Effector memory CD8-positive, alpha-beta T cell (primary cell): ENCODE measurements around the gene PSD4.
"Not testable (repeated sequence)": the region's sequence is repeated elsewhere in the genome, so short reads cannot be mapped to it uniquely, and the experiment has no call there.

Experiments
- ATAC-seq: fragments of 150-1000 bp; cut with Tn5 transposase; replicated peaks from 2 replicates; pipeline ENCODE4 v1.10.0; 2021; ENCODE audit warnings: mild to moderate bottlenecking, moderate library complexity
- DNase-seq, 3 experiments: peaks; one replicate each; pipeline ENCODE4 v3.0.0; 2021
- H3K27ac Mint-ChIP-seq, 2 donors: one replicate each; pipeline ENCODE4 v1.8.0; 2022; ENCODE audit warnings: mild to moderate bottlenecking in 2 of 2, mixed read lengths in 2 of 2, moderate library complexity in 2 of 2
- H3K27me3 Mint-ChIP-seq, 2 donors: one replicate each; pipeline ENCODE4 v1.8.0; 2022; ENCODE audit warnings: mixed read lengths in 2 of 2
- H3K36me3 Mint-ChIP-seq: one replicate; pipeline ENCODE4 v1.8.0; 2022; ENCODE audit warnings: mild to moderate bottlenecking, moderate library complexity, mixed read lengths; ENCODE audit not compliant: insufficient read depth
- H3K4me1 Mint-ChIP-seq, 2 donors: one replicate each; pipeline ENCODE4 v1.8.0; 2022; ENCODE audit warnings: low read depth in 2 of 2, mixed read lengths in 2 of 2
- H3K4me3 Mint-ChIP-seq, 2 donors: one replicate each; pipeline ENCODE4 v1.8.0; 2022; ENCODE audit warnings: mild to moderate bottlenecking in 2 of 2, mixed read lengths in 2 of 2, moderate library complexity in 2 of 2
- H3K9me3 Mint-ChIP-seq, 2 donors: one replicate each; pipeline ENCODE4 v1.8.0; 2022; ENCODE audit warnings: mixed read lengths in 2 of 2

PSD4 gene

GRCh38 chr2:113227290-113227689 is 53.5 kb downstream of the PSD4 start:
- Mint-ChIP-seq H3K27me3 (no peaks in the 10 kb centered on the region), H3K4me1 (peaks cover 0 to 8% of the 10 kb centered on the region in 2 donors), H3K36me3 (peaks cover 4% of the 10 kb centered on the region), H3K4me3 (no peak overlapping the region), H3K9me3 (no peaks in the 10 kb centered on the region), H3K27ac (no peak overlapping the region)
- no peak for ATAC-seq
- no peak for DNase-seq

DNA sequence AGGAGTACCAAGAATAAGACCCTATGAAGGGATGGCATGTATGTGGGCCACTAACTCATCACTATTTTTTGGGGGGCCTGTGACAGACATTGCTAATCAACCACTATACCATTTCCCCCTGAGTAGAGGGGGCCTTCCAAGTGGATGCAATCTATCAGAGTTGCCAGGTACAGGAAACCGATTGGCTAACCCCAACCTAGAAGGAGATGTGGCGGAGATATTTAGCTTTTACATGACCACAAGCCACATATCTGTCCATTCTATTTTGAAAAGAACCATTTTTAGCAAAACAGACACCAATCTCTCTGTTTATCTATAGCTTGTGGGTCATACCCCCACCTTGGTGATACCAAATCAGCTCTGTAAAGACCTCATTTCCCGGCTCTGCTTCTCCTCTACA is 53.9 kb downstream of the PSD4 start:
- peak; percentile 19 for ATAC-seq

DNA sequence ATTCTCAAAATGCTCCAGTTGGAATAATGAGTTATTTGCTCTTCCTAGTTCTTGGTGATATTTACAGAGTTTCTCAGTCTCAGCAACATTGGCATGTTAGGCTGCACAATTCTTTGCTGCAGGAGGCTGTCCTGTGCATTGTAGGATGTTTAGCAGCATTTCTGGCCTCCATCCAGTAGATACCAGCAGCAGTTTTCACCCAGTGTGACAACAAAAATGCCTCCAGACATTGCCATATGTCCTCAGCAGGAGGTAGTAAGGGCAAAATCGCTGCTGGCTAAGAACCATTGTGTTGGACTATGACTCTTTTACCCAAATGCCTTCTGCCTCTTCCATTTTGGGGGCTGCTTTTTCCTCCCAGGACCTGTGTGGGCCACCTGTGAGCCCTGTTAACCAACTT is 54.6 kb downstream of the PSD4 start:
- Mint-ChIP-seq H3K4me3 (no peak overlapping the region), H3K9me3 (no peaks in the 10 kb centered on the region), H3K36me3 (peaks cover 4% of the 10 kb centered on the region), H3K27me3 (no peaks in the 10 kb centered on the region), H3K4me1 (peaks cover 0 to 8% of the 10 kb centered on the region in 2 donors), H3K27ac (peak overlapping the region in 1 of 2 donors; percentile 52)
- ATAC-seq (no peak), DNase-seq (no peak)

More for the DNA sequence above, 53.9 kb downstream of the PSD4 start:
- H3K4me3 Mint-ChIP-seq, result no peak overlapping the region
- no peak for DNase-seq
- peaks cover 0 to 8% of the 10 kb centered on the region in 2 donors for H3K4me1 Mint-ChIP-seq
- peaks cover 4% of the 10 kb centered on the region for H3K36me3 Mint-ChIP-seq
- H3K9me3 Mint-ChIP-seq, result no peaks in the 10 kb centered on the region
- peak overlapping the region in 1 of 2 donors; percentile 52 for H3K27ac Mint-ChIP-seq
- H3K27me3 Mint-ChIP-seq, result no peaks in the 10 kb centered on the region

DNA sequence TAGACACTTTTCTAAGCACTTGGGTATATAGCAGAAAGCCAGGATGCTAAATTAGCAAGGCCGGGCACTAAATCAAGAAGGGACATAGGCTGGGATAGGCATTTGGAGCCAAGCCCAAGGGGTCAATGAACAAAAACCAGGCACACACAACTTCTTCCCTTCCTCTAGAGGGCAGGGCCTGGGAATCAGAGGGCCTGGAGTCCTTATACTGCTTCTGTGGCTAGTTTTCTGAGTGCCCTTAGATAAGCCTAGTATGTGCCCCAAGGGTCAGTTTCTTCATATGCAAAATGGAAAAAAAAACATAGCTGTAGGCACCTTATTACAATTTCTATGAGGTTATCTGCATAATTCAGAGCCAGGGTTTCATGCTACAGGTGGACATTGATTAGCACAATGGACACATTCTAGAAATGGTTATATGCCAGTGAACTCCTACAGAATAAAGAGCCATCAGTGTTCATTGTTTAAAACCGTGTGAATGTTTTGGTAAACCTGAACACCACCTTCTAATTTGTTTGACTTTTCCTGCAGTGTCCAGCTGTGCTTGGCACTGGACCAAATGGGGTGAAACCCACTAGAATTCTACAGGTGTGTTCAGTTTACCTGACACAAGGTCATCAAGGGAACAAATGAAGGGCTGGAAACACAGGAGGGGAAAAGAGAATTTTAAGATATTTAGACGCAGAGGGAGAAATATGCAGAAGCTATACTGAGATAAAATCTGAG is 55.4 kb downstream of the PSD4 start:
- Mint-ChIP-seq H3K36me3 (peaks cover 4% of the 10 kb centered on the region), H3K4me1 (peaks cover 0 to 8% of the 10 kb centered on the region in 2 donors), H3K4me3 (no peak overlapping the region), H3K27me3 (no peaks in the 10 kb centered on the region), H3K9me3 (no peaks in the 10 kb centered on the region), H3K27ac (no peak overlapping the region)
- DNase-seq, result no peak
- ATAC-seq, result no peak

DNA sequence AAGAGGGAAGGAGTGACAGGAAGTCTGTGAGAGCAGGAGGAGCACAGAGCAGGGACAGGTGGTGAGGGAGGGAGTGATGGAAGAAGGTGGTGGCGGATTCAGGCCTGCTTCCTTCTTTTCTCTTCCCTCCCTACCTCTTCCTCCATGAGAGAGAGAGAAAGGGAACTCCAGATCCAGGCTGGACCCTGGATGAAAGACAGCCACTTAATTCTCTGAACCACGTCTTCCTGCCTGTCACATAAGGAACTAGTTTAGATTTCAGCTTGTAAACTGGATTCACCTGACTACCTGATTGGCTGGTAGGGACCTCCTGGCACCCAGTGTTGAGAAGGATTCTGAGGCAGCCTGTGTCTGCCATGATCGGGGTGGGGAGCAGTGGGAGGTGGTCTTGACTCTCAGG is 56.0 kb downstream of the PSD4 start:
- H3K9me3 Mint-ChIP-seq, result no peaks in the 10 kb centered on the region
- ATAC-seq, result no peak
- no peak overlapping the region for H3K27ac Mint-ChIP-seq
- H3K4me1 Mint-ChIP-seq, result peaks cover 0 to 8% of the 10 kb centered on the region in 2 donors
- H3K4me3 Mint-ChIP-seq, result no peak overlapping the region
- no peak for DNase-seq
- H3K27me3 Mint-ChIP-seq, result no peaks in the 10 kb centered on the region
- peaks cover 4% of the 10 kb centered on the region for H3K36me3 Mint-ChIP-seq

DNA sequence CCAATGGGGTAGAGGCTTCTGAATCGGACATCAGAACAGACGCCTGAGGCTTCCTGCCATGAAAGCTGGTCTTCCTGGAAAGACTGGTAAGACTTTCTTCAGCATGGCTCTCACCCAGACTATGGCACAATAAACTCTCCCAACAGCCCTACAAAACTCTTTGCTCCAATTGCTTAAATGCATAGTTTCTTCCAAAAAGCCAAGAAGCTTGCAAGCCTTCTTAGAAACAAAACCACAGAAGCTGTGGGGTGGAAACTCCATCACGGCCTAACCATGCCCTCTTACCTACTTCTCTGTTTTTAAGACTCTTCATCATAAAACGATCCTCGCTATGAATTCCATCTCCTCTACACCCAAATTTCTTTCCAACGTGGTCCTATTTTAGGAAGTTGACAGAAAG is 56.8 kb downstream of the PSD4 start:
- H3K36me3 Mint-ChIP-seq, result peaks cover 4% of the 10 kb centered on the region
- no peak overlapping the region for H3K4me3 Mint-ChIP-seq
- ATAC-seq (no peak), DNase-seq (no peak)
- H3K27ac Mint-ChIP-seq, result peak overlapping the region in 1 of 2 donors; percentile 28
- H3K4me1 Mint-ChIP-seq, result peaks cover 0 to 8% of the 10 kb centered on the region in 2 donors
- no peaks in the 10 kb centered on the region for H3K9me3 Mint-ChIP-seq
- no peaks in the 10 kb centered on the region for H3K27me3 Mint-ChIP-seq

DNA sequence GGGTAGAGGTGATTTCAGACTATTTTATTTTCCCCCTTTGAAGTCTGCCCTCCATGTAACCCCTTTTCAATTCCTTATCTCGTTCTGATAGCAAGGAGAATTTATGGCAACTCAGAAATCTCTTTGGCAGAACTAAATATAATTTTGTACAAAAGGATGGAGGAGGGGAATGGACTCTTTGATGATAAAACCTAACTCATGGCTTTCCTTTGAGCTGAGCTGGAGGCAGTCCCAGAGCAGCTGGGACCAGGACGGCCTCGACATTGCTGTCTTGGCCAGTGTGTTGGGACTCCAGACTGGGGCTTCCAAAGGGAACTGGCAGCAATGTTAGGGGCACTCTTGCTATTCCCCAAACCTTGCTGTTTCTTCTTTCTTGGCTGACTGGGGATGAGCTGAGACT is 57.3 kb downstream of the PSD4 start:
- no peak for ATAC-seq
- Mint-ChIP-seq H3K27me3 (no peaks in the 10 kb centered on the region), H3K4me3 (no peak overlapping the region)

DNA sequence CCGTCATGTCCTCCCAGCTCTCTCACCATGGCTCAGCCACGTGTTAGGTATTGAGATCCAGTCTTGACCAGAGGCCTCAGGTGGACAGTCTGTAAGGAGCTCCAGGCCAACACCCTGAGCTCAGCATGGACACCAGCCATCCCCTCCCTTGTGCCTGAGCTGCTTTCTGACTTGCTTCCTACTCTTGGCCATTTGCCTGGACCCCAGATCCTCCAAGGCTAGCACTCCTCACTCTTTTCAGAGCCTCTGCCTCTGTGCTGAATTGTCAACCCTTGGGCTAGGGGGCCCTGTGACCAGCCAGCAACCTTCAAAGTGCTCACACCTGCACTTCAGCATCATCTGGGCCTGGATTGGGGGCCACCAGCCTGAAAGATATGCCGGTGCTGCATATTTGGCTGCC is 58.4 kb downstream of the PSD4 start:
- no peak for ATAC-seq
- Mint-ChIP-seq H3K4me3 (no peak overlapping the region), H3K4me1 (peaks cover 4 to 8% of the 10 kb centered on the region in 2 donors), H3K9me3 (no peaks in the 10 kb centered on the region), H3K27me3 (no peaks in the 10 kb centered on the region), H3K36me3 (peaks cover 4% of the 10 kb centered on the region), H3K27ac (peak overlapping the region in 1 of 2 donors; percentile 44)
- no peak for DNase-seq

More for the DNA sequence above, 57.3 kb downstream of the PSD4 start:
- H3K27ac Mint-ChIP-seq, result no peak overlapping the region
- peaks cover 4% of the 10 kb centered on the region for H3K36me3 Mint-ChIP-seq
- peaks cover 0 to 8% of the 10 kb centered on the region in 2 donors for H3K4me1 Mint-ChIP-seq
- DNase-seq, result no peak
- H3K9me3 Mint-ChIP-seq, result no peaks in the 10 kb centered on the region

GRCh38 chr2:113232740-113233139 is 59.0 kb downstream of the PSD4 start:
- no peak for DNase-seq
- H3K4me1 Mint-ChIP-seq, result peaks cover 4 to 8% of the 10 kb centered on the region in 2 donors
- peaks cover 4% of the 10 kb centered on the region for H3K36me3 Mint-ChIP-seq
- no peak overlapping the region for H3K27ac Mint-ChIP-seq
- no peak overlapping the region for H3K4me3 Mint-ChIP-seq
- ATAC-seq, result no peak
- no peaks in the 10 kb centered on the region for H3K9me3 Mint-ChIP-seq
- H3K27me3 Mint-ChIP-seq, result no peaks in the 10 kb centered on the region

DNA sequence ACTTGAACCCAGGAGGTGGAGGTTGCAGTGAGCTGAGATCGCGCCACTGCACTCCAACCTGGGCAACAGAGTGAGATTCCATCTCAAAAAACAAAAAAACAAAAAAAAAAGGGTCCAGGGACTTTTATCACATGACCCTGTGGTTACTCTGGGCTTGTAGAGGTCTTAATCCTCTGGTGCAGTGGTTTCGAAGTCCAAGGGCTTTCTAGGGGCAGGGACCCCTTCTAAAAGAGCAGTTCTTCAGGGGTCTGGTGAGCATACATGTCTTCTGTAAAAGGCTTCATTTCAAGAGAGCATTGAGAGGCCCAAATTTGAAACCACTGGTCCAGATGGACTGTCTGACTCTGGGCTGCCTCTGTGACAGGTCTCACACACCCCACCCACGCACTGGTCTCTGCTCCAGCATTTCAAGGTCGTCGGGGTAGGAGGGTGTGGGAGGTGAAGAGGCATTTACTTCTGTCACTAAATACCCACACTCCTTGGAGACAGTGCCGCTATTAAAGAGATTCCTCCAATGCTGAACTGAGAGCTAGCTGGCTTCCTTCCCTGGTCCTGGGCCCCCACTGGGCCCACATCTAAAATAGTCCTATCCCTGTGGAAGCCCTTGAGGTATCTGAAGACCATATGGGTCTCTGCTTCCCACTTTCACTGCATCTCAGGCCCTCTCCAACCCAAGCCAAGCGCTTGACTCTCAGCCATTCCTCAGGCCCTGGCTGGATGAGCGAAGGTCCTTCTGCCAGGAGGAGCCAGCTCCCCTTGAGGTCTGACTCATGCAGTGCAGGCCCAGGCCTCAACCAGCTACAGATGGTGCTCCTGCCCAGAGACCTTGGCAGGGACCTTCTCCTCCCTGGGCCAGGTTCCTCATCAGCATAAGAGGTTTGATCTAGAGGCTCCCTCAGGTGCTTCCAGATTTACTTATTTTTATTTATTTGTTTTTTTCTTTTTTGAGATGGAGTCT is 60.1 kb downstream of the PSD4 start:
- Mint-ChIP-seq H3K27me3 (no peaks in the 10 kb centered on the region), H3K27ac (peak overlapping the region in 1 of 2 donors; percentile 15), H3K4me1 (peaks cover 0 to 4% of the 10 kb centered on the region in 2 donors), H3K4me3 (no peak overlapping the region), H3K36me3 (no peaks in the 10 kb centered on the region), H3K9me3 (no peaks in the 10 kb centered on the region)
- DNase-seq (no peak), ATAC-seq (no peak)

GRCh38 chr2:113234721-113235346 is 61.1 kb downstream of the PSD4 start:
- peak overlapping the region; percentile 73 to 95 for H3K27ac Mint-ChIP-seq
- DNase-seq (no peak), ATAC-seq (no peak)
- no peaks in the 10 kb centered on the region for H3K9me3 Mint-ChIP-seq
- H3K36me3 Mint-ChIP-seq, result no peaks in the 10 kb centered on the region
- H3K27me3 Mint-ChIP-seq, result no peaks in the 10 kb centered on the region
- H3K4me3 Mint-ChIP-seq, result peak overlapping the region; percentile 44 to 89
- H3K4me1 Mint-ChIP-seq, result peaks cover 0 to 4% of the 10 kb centered on the region in 2 donors

DNA sequence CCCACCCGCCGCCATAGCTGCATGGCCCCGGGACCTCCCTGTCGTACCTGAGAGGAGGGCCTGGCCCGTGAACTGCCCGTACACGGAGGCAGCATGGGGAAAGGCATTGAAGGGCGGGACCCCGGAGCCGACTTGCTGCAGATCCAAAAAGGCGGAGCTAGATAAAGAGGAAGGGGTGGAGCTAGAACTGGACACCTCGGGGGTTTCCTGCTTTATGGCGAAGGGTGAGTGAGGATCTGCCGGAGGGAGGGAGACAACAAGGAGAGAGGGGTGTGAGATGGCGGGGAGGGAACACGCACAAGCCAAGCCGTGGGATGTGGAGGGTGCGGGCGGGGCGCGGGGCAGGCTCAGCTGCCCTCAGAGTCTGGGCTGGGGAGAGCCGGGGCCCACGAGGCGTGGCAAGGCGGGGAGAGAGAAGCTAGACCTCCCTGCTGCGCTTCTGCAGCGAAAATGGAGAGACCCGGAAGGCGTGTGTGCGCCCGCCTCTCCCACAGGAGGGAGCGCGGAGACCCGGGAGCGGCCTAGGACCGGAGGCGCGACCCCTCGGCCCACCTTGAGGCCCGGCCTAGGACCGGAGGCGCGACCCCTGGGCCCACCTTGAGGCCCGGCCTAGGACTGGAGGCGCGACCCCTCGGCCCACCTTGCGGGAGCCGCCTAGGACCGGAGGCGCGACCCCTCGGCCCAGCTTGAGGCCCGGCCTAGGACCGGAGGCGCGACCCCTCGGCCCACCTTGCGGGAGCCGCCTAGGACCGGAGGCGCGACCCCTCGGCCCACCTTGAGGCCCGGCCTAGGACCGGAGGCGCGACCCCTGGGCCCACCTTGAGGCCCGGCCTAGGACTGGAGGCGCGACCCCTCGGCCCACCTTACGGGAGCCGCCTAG is 61.8 kb downstream of the PSD4 start:
- DNase-seq, result peak in 1 of 3 experiments; percentile 49
- Mint-ChIP-seq H3K27ac (peak overlapping the region; percentile 73 to 95), H3K4me3 (peak overlapping the region; percentile 44 to 89)
- ATAC-seq, H3K4me1 Mint-ChIP-seq, H3K27me3 Mint-ChIP-seq, H3K36me3 Mint-ChIP-seq, H3K9me3 Mint-ChIP-seq: not testable (repeated sequence)
